Keratinocyte (primary cell): ENCODE measurements around the gene CTR9. TPM values are rescaled to one million over a fixed set of nuclear protein-coding genes. Genes with fewer than 3 reads are reported as not detected.

ENCODE experiments used
- DNase-seq: peaks from one replicate; pipeline ENCODE4 v3.0.0-alpha.2; 2011; ENCODE audit warnings: low read depth, missing footprints, low spot score
- FAIRE-seq: peaks from 2 replicates; lab custom pipeline; 2011; peaks lifted over from hg19 to GRCh38; lab: Jason Lieb, UNC
- H2AFZ ChIP-seq: 2 replicates; pipeline ENCODE4 v1.6.0; 2012; ENCODE audit warnings: low read length, control low read depth, inconsistent platforms; ENCODE audit not compliant: control insufficient read depth
- H3K27ac ChIP-seq: 2 replicates; pipeline ENCODE4 v1.5.1; 2011; ENCODE audit warnings: low read length; ENCODE audit not compliant: control insufficient read depth, insufficient read depth
- H3K27me3 ChIP-seq: 3 replicates; pipeline ENCODE4 v1.6.0; 2011; ENCODE audit warnings: low read length; ENCODE audit not compliant: control insufficient read depth, insufficient read depth; ENCODE audit errors: extremely low read depth
- H3K36me3 ChIP-seq, 2 experiments: 2 replicates in 1 of 2; 3 replicates in 1 of 2; pipeline ENCODE4 v1.5.1; 2011; ENCODE audit warnings: low read length in 2 of 2, mild to moderate bottlenecking in 1 of 2; ENCODE audit not compliant: control insufficient read depth in 2 of 2, insufficient read depth in 2 of 2; ENCODE audit errors: extremely low read depth in 1 of 2
- H3K4me1 ChIP-seq: 3 replicates; pipeline ENCODE4 v1.5.1; 2011; ENCODE audit warnings: low read length; ENCODE audit not compliant: control insufficient read depth, insufficient read depth; ENCODE audit errors: extremely low read depth
- H3K4me2 ChIP-seq: 3 replicates; pipeline ENCODE4 v1.6.0; 2011; ENCODE audit warnings: low read depth, low read length; ENCODE audit not compliant: control insufficient read depth, insufficient read depth; ENCODE audit errors: extremely low read depth
- H3K4me3 ChIP-seq, 3 experiments: fragments of 200-600 bp in 1 of 3; sonication (generic) in 1 of 3; 2 replicates in 2 of 3; 3 replicates in 1 of 3; pipeline ENCODE4 v1.5.1; 2011 to 2016; ENCODE audit warnings: low read length in 3 of 3, mild to moderate bottlenecking in 3 of 3, control low read depth in 2 of 3, inconsistent platforms in 1 of 3, low read depth in 1 of 3, mixed read lengths in 1 of 3, mixed run types in 1 of 3, moderate library complexity in 1 of 3; ENCODE audit not compliant: control insufficient read depth in 2 of 3, insufficient read depth in 2 of 3; ENCODE audit errors: extremely low read depth in 1 of 3
- H3K79me2 ChIP-seq: 2 replicates; pipeline ENCODE4 v1.6.0; 2012; ENCODE audit warnings: low read length; ENCODE audit not compliant: control insufficient read depth, insufficient read depth
- H3K9ac ChIP-seq: 3 replicates; pipeline ENCODE4 v1.6.0; 2011; ENCODE audit warnings: low read length; ENCODE audit not compliant: control insufficient read depth, insufficient read depth; ENCODE audit errors: extremely low read depth
- H3K9me1 ChIP-seq: 3 replicates; pipeline ENCODE4 v1.6.0; 2011; ENCODE audit warnings: low read length; ENCODE audit not compliant: control insufficient read depth, insufficient read depth; ENCODE audit errors: extremely low read depth
- H3K9me3 ChIP-seq: 2 replicates; pipeline ENCODE4 v1.5.1; 2012; ENCODE audit warnings: low read depth, low read length; ENCODE audit not compliant: control insufficient read depth
- H4K20me1 ChIP-seq: 3 replicates; pipeline ENCODE4 v1.6.0; 2011; ENCODE audit warnings: low read length; ENCODE audit not compliant: control insufficient read depth, insufficient read depth; ENCODE audit errors: extremely low read depth
- CTCF ChIP-seq, 3 experiments: IDR thresholded peaks in 1 of 3; conservative IDR thresholded peaks in 1 of 3; optimal IDR thresholded peaks in 1 of 3; 2 replicates in 2 of 3; 3 replicates in 1 of 3; pipeline versions ENCODE3 to v1.5.1; 2011; ENCODE audit warnings: low read length in 3 of 3, mild to moderate bottlenecking in 3 of 3, moderate library complexity in 2 of 3, control low read depth in 1 of 3, inconsistent platforms in 1 of 3; ENCODE audit not compliant: insufficient read depth in 2 of 3; ENCODE audit errors: extremely low read depth in 1 of 3
- EZH2 ChIP-seq: IDR thresholded peaks from one replicate; pipeline ENCODE4 v1.6.1; 2012; ENCODE audit warnings: inconsistent platforms, mild to moderate bottlenecking, low read length, moderate library complexity
- dilution Hi-C: fragments of 300-500 bp; cut with MboI; formaldehyde crosslinking; loops from one replicate; pipeline ENCODE4 v1.7.0; 2020; ENCODE audit warnings: low sequenced_read_pairs; ENCODE audit not compliant: extremely low pct_ligation_motif_present
- polyA plus RNA-seq, 5 experiments: library from polyadenylated mRNA; depleted of rRNA in 3 of 5; stranded (reverse) in 3 of 5; stranded (forward) in 1 of 5; unstranded in 1 of 5; fragments of >200 nt; gene quantifications; 1 replicate in 1 of 5; 2 replicates in 3 of 5; 3 replicates in 1 of 5; pipeline versions ENCODE4 v1.2.1 to v1.2.3, GENCODE V29; 2011 to 2012; ENCODE audit warnings: missing spikeins in 2 of 5, low read depth in 1 of 5, low replicate concordance in 1 of 5
- small RNA-seq, 3 experiments: library from RNA; depleted of rRNA; stranded (forward); fragments of <200 nt; gene quantifications; one replicate each; pipeline ENCODE3, GENCODE V24; 2012; ENCODE audit warnings: low read depth in 3 of 3, low replicate concordance in 1 of 3; ENCODE audit not compliant: insufficient read length in 3 of 3

The CTR9 gene
- polyA plus RNA-seq, 1 donor (not counting 4 experiments of a cell fraction or from before 2014, with no cell fraction given), result 21.8 TPM

- no peaks in the 10 kb centered on the region for H3K36me3 ChIP-seq
- no peak for FAIRE-seq
- no peak for TF ChIP-seq EZH2
- TF ChIP-seq CTCF (optimal IDR thresholded peaks at IDR 0.05 in 1 of 3, IDR thresholded peaks at IDR 0.05 in 1 of 3, conservative IDR thresholded peaks at IDR 0.05 in 1 of 3; ENCODE audit: extremely low read depth in 1 of 3, insufficient read depth in 2 of 3, low read length in 3 of 3), result no peak
Measured at GRCh38 chr11:10828402-10828801, 77.4 kb downstream of the CTR9 start.

GRCh38 chr11:10829139-10829538, 78.1 kb downstream of the CTR9 start:
- Histone ChIP-seq H3K4me3 (no peak overlapping the region), H3K9ac (no peak overlapping the region), H3K9me3 (no peaks in the 10 kb centered on the region), H3K4me2 (no peak overlapping the region), H4K20me1 (no peaks in the 10 kb centered on the region), H3K27me3 (no peaks in the 10 kb centered on the region), H3K27ac (no peak overlapping the region), H2AFZ (no peak overlapping the region), H3K79me2 (no peaks in the 10 kb centered on the region), H3K36me3 (no peaks in the 10 kb centered on the region), H3K4me1 (no peaks in the 10 kb centered on the region), H3K9me1 (no peaks in the 10 kb centered on the region)
- DNase-seq (no peak), FAIRE-seq (no peak)
- TF ChIP-seq CTCF (optimal IDR thresholded peaks at IDR 0.05 in 1 of 3, IDR thresholded peaks at IDR 0.05 in 1 of 3, conservative IDR thresholded peaks at IDR 0.05 in 1 of 3; ENCODE audit: extremely low read depth in 1 of 3, insufficient read depth in 2 of 3, low read length in 3 of 3) (no peak), EZH2 (no peak)
- dilution Hi-C loops, result no loop called here

More at GRCh38 chr11:10828402-10828801, 77.4 kb downstream of the CTR9 start:
- H3K9me3 ChIP-seq, result no peaks in the 10 kb centered on the region
- dilution Hi-C loops, result no loop called here
- H3K4me3 ChIP-seq, result no peak overlapping the region
- H3K79me2 ChIP-seq, result no peaks in the 10 kb centered on the region
- no peak overlapping the region for H3K27ac ChIP-seq
- no peak overlapping the region for H2AFZ ChIP-seq
- no peak overlapping the region for H3K4me2 ChIP-seq
- no peaks in the 10 kb centered on the region for H3K9me1 ChIP-seq
- no peaks in the 10 kb centered on the region for H4K20me1 ChIP-seq
- DNase-seq, result no peak
- H3K27me3 ChIP-seq, result no peaks in the 10 kb centered on the region
- no peak overlapping the region for H3K9ac ChIP-seq
- no peaks in the 10 kb centered on the region for H3K4me1 ChIP-seq

Small RNA genes lying within 50 kb of the gene (small RNA-seq; reads per million reads assigned to genes)
- gene RF00019 (0 reads per million in 3 experiments), gene SNORD97 (0 reads per million in 3 experiments)

Other genes with a start within 250 kb of the CTR9 start
- 27.8 to 59.1 TPM (median 45.2 TPM) in 3 replicates for gene RNF141, start 210.1 kb upstream of the CTR9 start, polyA plus RNA-seq
- gene LYVE1, start 182.6 kb upstream of the CTR9 start, polyA plus RNA-seq, result not detected in 3 replicates
- gene IRAG1, start 57.5 kb upstream of the CTR9 start, polyA plus RNA-seq, result 0.37 to 0.71 TPM (median 0.51 TPM) in 3 replicates
- gene EIF4G2, start 57.7 kb downstream of the CTR9 start, polyA plus RNA-seq, result 502 to 643 TPM (median 628 TPM) in 3 replicates
- 33.0 to 85.0 TPM (median 75.1 TPM) in 3 replicates for gene ZBED5, start 106.8 kb downstream of the CTR9 start, polyA plus RNA-seq